ENCODE results near the gene COPG1. TPM values are rescaled to one million over a fixed set of nuclear protein-coding genes. Genes with fewer than 3 reads are reported as not detected.

COPG1 gene
- total RNA-seq, 1 experiment from 2014 or later, result 225 TPM

GRCh38 chr3:129235344-129235917 lies 14.0 kb upstream of the COPG1 start:
- in situ Hi-C loops (cut with HindIII; ENCODE audit: low pct_unique_long_range_greater_than_20kb, low sequenced_read_pairs), result no loop called here
- no TSS peak for BruUV-seq (replicated peaks)
- POLR2A ChIA-PET, result interaction anchor here (0.6 kb wide), 1 partner anchor 15 kb away, joined by 16 read pairs; no protein-coding TSS in a partner anchor
- Histone ChIP-seq H3K36me3 (ENCODE audit: control insufficient read depth, insufficient read depth, low read length) (no peaks in the 10 kb centered on the region), H3K4me1 (ENCODE audit: control insufficient read depth, insufficient read depth, low read length) (peaks cover 20% of the 10 kb centered on the region), H3K9me3 (ENCODE audit: control insufficient read depth, insufficient read depth, low read depth, low read length) (no peaks in the 10 kb centered on the region), H3K4me3 (ENCODE audit: low read depth in 2 of 2, low read length in 2 of 2) (no peak overlapping the region), H3K27me3 (ENCODE audit: control insufficient read depth, insufficient read depth, low read length) (no peaks in the 10 kb centered on the region), H3K27ac (ENCODE audit: low read length) (peak overlapping the region; percentile 32; the same call in 1 of the 2 replicates)
- no peak for ATAC-seq
- CTCF ChIA-PET, result no interaction called here
- DNase-seq (ENCODE audit: low read depth, low spot score), result no peak
- intact Hi-C loops (cut with micrococcal nuclease; ENCODE audit: unreplicated experiment), result no loop called here
- TF ChIP-seq POLR2AphosphoS5 (IDR thresholded peaks at IDR 0.05; ENCODE audit: low read depth, low read length) (no peak), SIN3A (IDR thresholded peaks at IDR 0.05; ENCODE audit: borderline replicate concordance, insufficient read depth, low read depth, low read length) (no peak), REST (IDR thresholded peaks at IDR 0.05; ENCODE audit: insufficient read depth in 1 of 2, low read depth in 2 of 2, low read length in 1 of 2) (no peak), TCF7L2 (IDR thresholded peaks at IDR 0.05; ENCODE audit: low read depth, low read length) (no peak), CTCF (IDR thresholded peaks at IDR 0.05) (no peak)

- no TSS peak for BruUV-seq (replicated peaks)
- Histone ChIP-seq H3K27ac (ENCODE audit: low read length) (no peak overlapping the region), H3K4me1 (ENCODE audit: control insufficient read depth, insufficient read depth, low read length) (peaks cover 9% of the 10 kb centered on the region; the same call in 1 of the 2 replicates), H3K4me3 (ENCODE audit: low read depth in 2 of 2, low read length in 2 of 2) (no peak overlapping the region), H3K27me3 (ENCODE audit: control insufficient read depth, insufficient read depth, low read length) (no peaks in the 10 kb centered on the region), H3K9me3 (ENCODE audit: control insufficient read depth, insufficient read depth, low read depth, low read length) (no peaks in the 10 kb centered on the region), H3K36me3 (ENCODE audit: control insufficient read depth, insufficient read depth, low read length) (no peaks in the 10 kb centered on the region)
- intact Hi-C loops (cut with micrococcal nuclease; ENCODE audit: unreplicated experiment) (no loop called here), in situ Hi-C loops (cut with HindIII; ENCODE audit: low pct_unique_long_range_greater_than_20kb, low sequenced_read_pairs) (no loop called here)
- POLR2A ChIA-PET, result interaction anchor here (0.7 kb wide), 1 partner anchor 634 kb away, joined by 3 read pairs; no protein-coding TSS in a partner anchor
- CTCF ChIA-PET, result no interaction called here
- no peak for TF ChIP-seq REST (IDR thresholded peaks at IDR 0.05; ENCODE audit: insufficient read depth in 1 of 2, low read depth in 2 of 2, low read length in 1 of 2)
- TF ChIP-seq TCF7L2 (IDR thresholded peaks at IDR 0.05; ENCODE audit: low read depth, low read length), result no peak
- TF ChIP-seq POLR2AphosphoS5 (IDR thresholded peaks at IDR 0.05; ENCODE audit: low read depth, low read length), result no peak
- TF ChIP-seq CTCF (IDR thresholded peaks at IDR 0.05), result no peak
- TF ChIP-seq SIN3A (IDR thresholded peaks at IDR 0.05; ENCODE audit: borderline replicate concordance, insufficient read depth, low read depth, low read length), result no peak
- ATAC-seq (peak; percentile 50; the same call in 1 of the 2 replicates), DNase-seq (ENCODE audit: low read depth, low spot score) (no peak)
These were observed 10.3 kb upstream of the COPG1 start for GRCh38 chr3:129238945-129239705.

Measured in Panc1 (cell line).